NCI-H1417 treated with DMSO at 0.1 percent for 48 hours (cell line): ENCODE data around the gene PPFIBP2.

Experiments
- DNase-seq: peaks from one replicate; lab custom pipeline; 2025; lab: John Stamatoyannopoulos, UW

PPFIBP2 gene

DNA sequence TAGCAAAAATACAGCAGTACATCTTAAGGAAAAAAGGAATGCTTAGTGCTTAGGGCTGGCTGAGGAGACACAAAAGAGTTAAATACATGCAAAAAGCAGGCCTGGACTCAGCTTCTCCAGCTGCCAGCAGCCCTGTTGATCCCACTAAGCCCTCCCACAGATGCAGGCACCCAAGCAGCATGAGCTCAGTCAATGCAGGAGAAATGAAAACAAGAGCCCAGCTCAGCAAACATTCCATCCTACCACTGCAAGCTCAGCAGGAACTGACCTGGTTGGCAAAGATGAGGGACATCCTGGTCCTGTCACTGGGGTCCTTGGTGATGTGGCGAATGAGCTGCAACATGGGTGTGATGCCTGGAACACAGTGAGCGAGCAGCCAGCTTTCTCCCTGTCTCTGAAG, 153.7 kb downstream of the PPFIBP2 start:
- DNase-seq: no peak

- DNase-seq: no peak
Measured at GRCh38 chr11:7668464-7668863, 154.7 kb downstream of the PPFIBP2 start.

DNA sequence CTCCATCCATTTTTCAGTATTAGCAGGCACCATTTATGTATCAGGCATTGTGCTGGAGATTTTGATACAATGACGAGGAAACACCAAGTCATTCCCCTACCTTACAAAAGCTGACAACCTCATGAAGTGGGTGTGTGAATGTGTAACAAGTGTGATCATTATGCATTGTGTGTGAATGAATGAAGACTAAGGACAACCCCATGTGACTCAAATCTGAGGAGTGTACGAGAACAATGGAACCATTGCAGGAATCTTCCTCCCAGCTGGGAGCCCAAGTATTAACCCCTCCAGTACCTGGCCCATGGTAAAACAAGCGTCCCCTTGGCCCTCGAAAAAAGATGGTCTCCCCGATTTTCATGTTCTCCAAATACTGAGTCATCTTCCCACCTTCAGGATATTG, 155.1 kb downstream of the PPFIBP2 start:
- no peak for DNase-seq

DNA sequence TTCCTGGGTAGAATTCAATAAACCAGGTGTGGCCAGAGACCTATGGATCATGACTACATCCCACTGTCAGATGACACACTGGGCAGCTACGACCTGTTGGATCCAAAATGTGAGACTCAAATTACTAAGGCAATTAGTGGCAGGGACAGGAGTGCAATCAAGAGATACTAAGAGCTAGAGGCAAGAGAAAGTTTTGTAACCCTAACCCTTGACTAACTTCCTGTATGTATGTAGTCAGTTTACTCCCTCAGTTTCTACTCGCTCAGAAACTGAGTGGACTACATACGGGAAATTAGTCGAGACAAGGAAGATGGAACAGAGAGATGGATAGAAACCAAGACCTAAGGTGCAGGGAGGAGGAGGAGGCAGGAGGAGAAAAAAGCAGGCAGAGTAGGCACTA, 156.8 kb downstream of the PPFIBP2 start:
- DNase-seq: no peak

DNA sequence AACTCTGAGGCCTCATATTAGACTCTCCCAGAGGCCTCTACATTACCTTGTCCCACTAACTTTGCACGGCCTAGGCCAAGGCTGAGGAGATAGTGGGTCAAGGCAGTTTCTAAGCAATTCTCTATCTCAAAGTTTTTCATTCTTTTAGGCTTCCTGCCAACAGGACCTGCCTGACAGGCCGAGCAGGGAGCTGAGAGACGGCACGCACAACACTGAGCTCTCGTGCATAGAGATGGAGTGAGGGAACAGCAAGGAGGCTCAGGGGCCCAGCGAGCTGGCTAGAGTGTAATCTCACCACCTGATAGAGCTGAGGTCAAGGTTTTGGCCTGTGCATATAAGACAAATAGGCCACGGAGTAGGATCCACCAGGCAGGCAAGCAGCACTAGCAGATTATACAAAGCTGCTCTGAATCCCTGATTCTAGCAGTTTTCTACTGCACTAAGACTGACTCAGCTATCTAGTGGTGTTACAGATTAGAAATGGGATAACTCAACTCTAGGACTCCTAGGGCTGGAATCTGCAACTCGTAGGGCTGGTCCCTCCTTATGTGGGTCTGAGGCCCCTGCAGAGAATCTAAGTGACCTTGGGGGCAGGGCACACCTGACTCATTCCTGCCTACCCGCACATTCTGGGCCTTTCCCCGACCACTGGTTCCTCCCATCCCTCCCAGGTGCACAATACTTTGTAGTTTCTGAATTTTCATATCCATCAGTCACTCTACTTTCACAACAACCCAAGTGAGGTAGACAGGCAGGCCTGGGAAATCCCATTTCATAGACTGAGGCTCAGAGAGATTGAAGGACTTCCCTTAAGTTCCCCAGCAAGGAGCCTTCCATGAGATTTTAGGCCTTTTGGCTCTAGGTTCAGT, 157.8 kb downstream of the PPFIBP2 start:
- DNase-seq: no peak

GRCh38 chr11:7672276-7672959, 158.6 kb downstream of the PPFIBP2 start:
- DNase-seq: no peak

GRCh38 chr11:7672960-7673723, 159.3 kb downstream of the PPFIBP2 start, which contains the start of gene CYB5R2:
TSS of gene CYB5R2 (minus strand) at chr11:7673500. CDS start at chr11:7672825, 675 bp downstream.
- DNase-seq: no peak

DNA sequence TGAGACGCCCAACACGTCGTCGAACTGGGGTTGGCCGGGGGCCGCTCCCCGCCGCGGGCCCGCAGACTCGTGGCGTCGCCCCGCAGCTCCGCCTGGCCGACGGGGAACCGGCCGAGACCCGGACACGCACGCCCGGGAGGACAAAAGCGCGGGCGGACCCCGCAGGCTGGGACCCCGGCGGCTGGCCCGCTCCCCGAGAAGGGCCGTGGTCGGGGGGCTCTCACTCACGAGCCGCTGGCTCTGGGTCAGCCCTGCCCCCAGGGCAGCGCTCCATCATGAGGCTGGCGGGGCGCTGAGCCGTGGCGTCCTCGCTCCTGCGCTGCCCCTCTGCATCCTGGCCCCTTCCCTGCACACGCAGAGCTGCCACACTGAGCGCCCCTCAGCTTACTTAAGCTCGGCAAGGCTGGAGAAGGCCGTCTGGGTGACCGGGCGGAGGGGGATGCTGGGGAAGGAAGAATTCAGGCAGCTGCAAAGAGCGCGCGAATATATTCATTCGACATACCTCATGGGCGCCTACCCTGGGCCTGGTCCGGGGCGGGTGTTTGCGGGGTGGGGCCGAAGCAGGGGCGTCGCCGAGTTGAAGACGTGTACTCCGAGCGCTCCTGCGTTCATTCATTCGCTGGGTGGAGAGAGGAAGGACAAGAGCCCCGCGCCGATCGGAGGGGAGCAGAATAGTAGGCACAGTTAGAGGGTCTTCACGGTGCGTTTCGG, 160.1 kb downstream of the PPFIBP2 start:
- DNase-seq: no peak

GRCh38 chr11:7675631-7676030, 161.8 kb downstream of the PPFIBP2 start:
- no peak for DNase-seq

DNA sequence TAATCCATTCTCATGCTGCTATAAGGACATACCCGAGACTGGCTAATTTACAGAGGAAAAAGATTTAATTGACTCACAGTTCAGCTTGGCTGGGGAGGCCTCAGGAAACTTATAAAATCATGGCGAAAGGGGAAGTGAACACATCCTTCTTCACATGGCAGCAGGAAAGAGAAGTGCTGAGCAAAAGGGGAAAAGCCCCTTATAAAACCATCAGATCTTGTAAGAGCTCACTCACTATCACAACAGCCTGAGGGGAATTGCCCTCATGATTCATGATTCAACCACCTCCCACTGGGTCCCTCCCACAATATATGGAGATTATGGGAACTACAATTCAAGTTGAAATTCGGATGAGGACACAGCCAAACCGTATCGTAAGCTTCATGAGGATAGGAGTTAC, 163.3 kb downstream of the PPFIBP2 start:
- no peak for DNase-seq

GRCh38 chr11:7677796-7678201, 164.0 kb downstream of the PPFIBP2 start:
- no peak for DNase-seq

GRCh38 chr11:7683571-7683970, 169.8 kb downstream of the PPFIBP2 start:
- DNase-seq: no peak

GRCh38 chr11:7686761-7687160, 173.0 kb downstream of the PPFIBP2 start:
- DNase-seq: no peak

DNA sequence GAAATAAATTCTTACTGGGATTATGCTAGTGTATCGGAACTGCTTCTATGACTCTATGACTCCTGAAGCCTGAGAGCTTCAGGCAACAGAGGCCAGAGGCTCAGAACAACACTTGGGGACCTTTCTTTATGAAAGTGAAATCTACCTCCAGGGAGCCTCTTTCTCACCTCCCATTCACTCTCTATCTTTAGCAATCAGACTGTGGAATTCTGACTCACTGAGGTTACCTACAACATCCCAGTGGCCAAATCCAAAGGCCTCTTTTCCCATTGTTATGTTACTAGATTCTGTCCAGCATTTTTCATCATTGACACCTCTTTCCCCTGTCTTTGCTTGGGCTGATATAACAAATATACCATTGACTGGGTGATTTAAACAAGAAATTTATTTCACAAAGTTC, 173.6 kb downstream of the PPFIBP2 start:
- no peak for DNase-seq

DNA sequence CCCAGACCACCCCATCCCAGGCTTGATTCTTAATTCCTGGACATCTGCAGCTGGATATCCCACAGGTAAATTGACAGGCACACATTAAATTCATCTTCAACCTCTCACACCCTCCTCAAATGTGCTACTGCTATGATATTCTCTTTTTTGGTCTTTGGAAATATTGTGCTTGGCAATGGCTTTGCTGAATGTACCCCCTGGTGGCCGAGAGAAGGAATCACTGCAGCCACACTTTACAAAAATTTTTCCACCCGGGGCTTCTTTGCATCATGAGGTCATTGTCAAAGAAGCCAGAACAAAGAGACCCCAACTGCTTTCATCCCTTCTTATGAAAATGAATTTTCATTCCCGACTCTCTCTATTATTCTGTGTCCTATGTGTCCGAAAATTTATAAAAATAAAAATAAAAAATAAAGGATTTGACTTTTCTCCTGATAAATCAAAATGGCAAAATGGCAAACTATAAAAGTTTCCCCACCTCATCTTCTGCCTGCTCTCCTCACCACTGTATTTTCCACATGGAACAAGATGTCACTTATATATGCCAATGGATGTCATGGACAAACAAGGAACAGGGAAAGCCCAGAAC, 174.5 kb downstream of the PPFIBP2 start:
- DNase-seq: no peak

- no peak for DNase-seq
Measured at GRCh38 chr11:7689239-7689638, 175.4 kb downstream of the PPFIBP2 start.

- no peak for DNase-seq
Measured at GRCh38 chr11:7690648-7691047, 176.8 kb downstream of the PPFIBP2 start.

DNA sequence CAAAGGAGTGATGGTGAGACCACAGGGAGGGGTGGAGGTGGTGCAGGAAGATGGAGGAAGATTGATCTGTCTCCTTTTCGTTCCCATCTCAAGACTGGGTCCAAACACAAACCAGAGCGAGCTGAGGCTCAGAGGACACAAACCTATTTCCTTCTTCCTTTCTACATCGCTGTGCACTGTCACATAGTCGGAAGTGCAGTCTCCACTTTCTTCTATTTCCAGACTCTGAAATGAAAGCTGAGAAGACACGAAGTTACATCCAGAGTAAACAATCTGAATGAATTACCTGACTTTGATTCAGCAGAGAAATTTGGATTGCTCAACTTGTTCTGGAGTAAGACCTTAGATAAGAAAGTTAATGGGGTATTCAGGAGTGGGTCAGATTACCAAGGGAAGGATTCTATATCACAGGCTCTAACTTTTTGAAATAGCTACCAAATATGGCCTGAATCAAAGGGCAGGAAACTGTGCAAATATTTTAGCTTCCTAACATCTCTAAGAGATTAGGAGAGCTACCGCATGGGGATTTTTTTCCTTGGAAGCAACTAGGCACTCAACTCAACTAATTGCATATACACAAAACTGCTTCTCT, 178.1 kb downstream of the PPFIBP2 start:
- no peak for DNase-seq

DNA sequence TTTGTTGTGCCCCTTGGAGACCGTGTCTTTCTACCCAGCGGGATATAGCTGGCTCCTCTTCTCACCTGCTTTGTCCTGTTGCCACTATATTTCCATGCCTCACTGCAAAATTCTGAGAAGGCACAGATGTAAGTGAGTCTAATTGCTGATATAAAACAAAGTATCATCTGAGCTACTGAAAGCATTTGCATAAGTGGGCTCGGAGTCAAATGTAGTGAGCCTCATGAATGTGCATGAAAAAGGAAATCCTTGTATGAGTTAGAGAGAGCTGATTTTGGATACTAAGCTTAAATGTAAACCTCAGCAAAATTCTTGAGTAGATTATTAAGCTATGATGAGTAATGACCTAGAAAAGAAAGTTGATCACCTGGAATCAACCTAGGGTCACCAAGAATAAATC, 178.6 kb downstream of the PPFIBP2 start:
- no peak for DNase-seq

GRCh38 chr11:7694235-7694634, 180.4 kb downstream of the PPFIBP2 start:
- DNase-seq: no peak

DNA sequence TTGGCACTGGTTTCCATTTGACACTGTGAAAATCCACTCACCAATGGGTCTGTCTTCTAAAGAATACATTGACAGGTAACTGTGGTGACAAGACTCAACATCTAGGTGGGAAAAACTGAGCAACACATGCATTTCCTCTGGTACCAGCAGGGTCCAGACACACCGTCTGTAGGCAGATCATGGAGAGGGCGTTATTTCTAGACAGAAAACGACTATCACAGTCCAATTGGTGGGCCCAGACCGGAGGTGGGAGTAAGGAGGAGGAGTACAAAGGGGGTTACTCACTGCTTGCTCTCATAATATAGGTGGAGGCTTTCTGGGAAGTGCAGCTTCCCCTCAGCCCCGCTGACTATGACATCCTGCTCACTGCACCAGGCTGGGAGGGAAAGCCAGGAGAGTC, 182.6 kb downstream of the PPFIBP2 start:
- no peak for DNase-seq
